ENCODE data around the gene METTL3. TPM values are rescaled to one million over a fixed set of nuclear protein-coding genes. Genes with fewer than 3 reads are reported as not detected.
A peak's percentile ranks its signal among the peaks of the same experiment; 100 is the strongest.

METTL3 gene
- total and polyA plus RNA-seq, 2 of the 4 experiments (the other 2 are of a cell fraction) = 90.6 to 109 TPM

GRCh38 chr14:21521501-21521900, 10.4 kb upstream of the METTL3 start:
- Histone ChIP-seq H3K23ac (ENCODE audit: low read depth, low read length) (no peak overlapping the region), H2BK20ac (ENCODE audit: low read depth, low read length) (no peak overlapping the region), H2AFZ (replicated peaks; ENCODE audit: low read length, poor library complexity) (peak overlapping the region; percentile 60), H2BK5ac (ENCODE audit: low read depth, low read length, poor library complexity, severe bottlenecking) (no peak overlapping the region), H4K20me1 (ENCODE audit: insufficient read depth, low read length) (no peaks in the 10 kb centered on the region; the same call in 1 of the 2 replicates), H3K4me2 (ENCODE audit: low read depth, low read length) (no peak overlapping the region), H2BK15ac (ENCODE audit: low read depth, low read length) (no peak overlapping the region), H2AK9ac (replicated peaks; ENCODE audit: low read depth, low read length, poor library complexity) (no peak overlapping the region), H3K9ac (ENCODE audit: low read depth, low read length) (no peak overlapping the region), H4K5ac (ENCODE audit: low read depth, low read length) (no peak overlapping the region), H3K79me1 (ENCODE audit: low read depth in 1 of 2, low read length in 2 of 2) (peaks cover 0 to 19% of the 10 kb centered on the region in 2 experiments; a peak in 2 of 4 replicates), H2AK5ac (ENCODE audit: low read depth, low read length) (no peak overlapping the region), H3K9me1 (ENCODE audit: insufficient read depth, low read length) (peaks cover 4% of the 10 kb centered on the region), H3K4me3 (ENCODE audit: insufficient read depth, low read depth, low read length) (no peak overlapping the region), H3K27ac (ENCODE audit: insufficient read depth, low read length) (no peak overlapping the region), H3K56ac (ENCODE audit: extremely low read depth, insufficient read depth, low read length) (no peak overlapping the region), H3K18ac (ENCODE audit: low read depth, low read length) (no peak overlapping the region), H3K9me3 (ENCODE audit: control insufficient read depth, insufficient read depth, low read length) (no peaks in the 10 kb centered on the region), H3K27me3 (ENCODE audit: control insufficient read depth, insufficient read depth, low read length) (no peaks in the 10 kb centered on the region), H3K36me3 (ENCODE audit: control insufficient read depth, insufficient read depth, low read length) (peaks cover 15% of the 10 kb centered on the region; the same call in 1 of the 2 replicates), H3K4ac (ENCODE audit: low read depth, low read length) (no peak overlapping the region), H2BK120ac (ENCODE audit: low read depth, low read length) (no peak overlapping the region), H3K4me1 (ENCODE audit: control insufficient read depth, insufficient read depth, low read length) (peaks cover 4% of the 10 kb centered on the region), H4K91ac (ENCODE audit: insufficient read depth, low read depth, low read length) (no peak overlapping the region), H3K14ac (replicated peaks; ENCODE audit: low read depth, low read length) (no peak overlapping the region), H4K8ac (ENCODE audit: low read depth in 2 of 2, low read length in 2 of 2) (no peak overlapping the region)
- no TSS peak for BruUV-seq (replicated peaks)
- in situ Hi-C loops (cut with MboI; ENCODE audit: low sequenced_read_pairs) (no loop called here), intact Hi-C loops (cut with micrococcal nuclease) (no loop called here), dilution Hi-C loops (cut with HindIII; ENCODE audit: low sequenced_read_pairs, unreplicated experiment) (no loop called here)
- DNase-seq (peak; percentile 57), ATAC-seq (ENCODE audit: low read depth) (no peak)
- ChIA-PET POLR2A (ENCODE audit: unreplicated experiment) (interaction anchor here (0.5 to 0.7 kb wide), 2 partner anchors 10 to 251 kb away, joined by 3 to 4 read pairs; partner anchors contain the start of gene METTL3), CTCF (no interaction called here)
- 70% methylated on average over 1 of the region's 2 CpGs; no CpG with 5 or more reads in 1 of the 2 experiments for WGBS, 2 experiments (ENCODE audit: extremely low coverage in 2 of 2, insufficient read length in 1 of 2)
- no peak for TF ChIP-seq CEBPB (IDR thresholded peaks at IDR 0.05; ENCODE audit: low read depth, low read length)
- no peak for TF ChIP-seq BHLHE40 (IDR thresholded peaks at IDR 0.05; ENCODE audit: low read depth, low read length)
- TF ChIP-seq RFX5 (IDR thresholded peaks at IDR 0.05; ENCODE audit: low read depth, low read length) = no peak
- TF ChIP-seq SMC3 (IDR thresholded peaks at IDR 0.05; ENCODE audit: low read depth, low read length) = no peak
- no peak for TF ChIP-seq RCOR1 (IDR thresholded peaks at IDR 0.05; ENCODE audit: insufficient replicate concordance, low read length)
- no peak for TF ChIP-seq FOS (IDR thresholded peaks at IDR 0.05; ENCODE audit: low read depth, low read length)
- TF ChIP-seq, protein P1, sequence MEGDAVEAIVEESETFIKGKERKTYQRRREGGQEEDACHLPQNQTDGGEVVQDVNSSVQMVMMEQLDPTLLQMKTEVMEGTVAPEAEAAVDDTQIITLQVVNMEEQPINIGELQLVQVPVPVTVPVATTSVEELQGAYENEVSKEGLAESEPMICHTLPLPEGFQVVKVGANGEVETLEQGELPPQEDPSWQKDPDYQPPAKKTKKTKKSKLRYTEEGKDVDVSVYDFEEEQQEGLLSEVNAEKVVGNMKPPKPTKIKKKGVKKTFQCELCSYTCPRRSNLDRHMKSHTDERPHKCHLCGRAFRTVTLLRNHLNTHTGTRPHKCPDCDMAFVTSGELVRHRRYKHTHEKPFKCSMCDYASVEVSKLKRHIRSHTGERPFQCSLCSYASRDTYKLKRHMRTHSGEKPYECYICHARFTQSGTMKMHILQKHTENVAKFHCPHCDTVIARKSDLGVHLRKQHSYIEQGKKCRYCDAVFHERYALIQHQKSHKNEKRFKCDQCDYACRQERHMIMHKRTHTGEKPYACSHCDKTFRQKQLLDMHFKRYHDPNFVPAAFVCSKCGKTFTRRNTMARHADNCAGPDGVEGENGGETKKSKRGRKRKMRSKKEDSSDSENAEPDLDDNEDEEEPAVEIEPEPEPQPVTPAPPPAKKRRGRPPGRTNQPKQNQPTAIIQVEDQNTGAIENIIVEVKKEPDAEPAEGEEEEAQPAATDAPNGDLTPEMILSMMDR (conservative IDR thresholded peaks at IDR 0.05; ENCODE audit: low read depth, low read length) = no peak
- TF ChIP-seq NFE2L2 (IDR thresholded peaks at IDR 0.05; ENCODE audit: low read depth, low read length) = no peak
- TF ChIP-seq RAD21 (IDR thresholded peaks at IDR 0.05; ENCODE audit: low read length) = no peak
- TF ChIP-seq, protein P2, sequence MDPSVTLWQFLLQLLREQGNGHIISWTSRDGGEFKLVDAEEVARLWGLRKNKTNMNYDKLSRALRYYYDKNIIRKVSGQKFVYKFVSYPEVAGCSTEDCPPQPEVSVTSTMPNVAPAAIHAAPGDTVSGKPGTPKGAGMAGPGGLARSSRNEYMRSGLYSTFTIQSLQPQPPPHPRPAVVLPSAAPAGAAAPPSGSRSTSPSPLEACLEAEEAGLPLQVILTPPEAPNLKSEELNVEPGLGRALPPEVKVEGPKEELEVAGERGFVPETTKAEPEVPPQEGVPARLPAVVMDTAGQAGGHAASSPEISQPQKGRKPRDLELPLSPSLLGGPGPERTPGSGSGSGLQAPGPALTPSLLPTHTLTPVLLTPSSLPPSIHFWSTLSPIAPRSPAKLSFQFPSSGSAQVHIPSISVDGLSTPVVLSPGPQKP (IDR thresholded peaks at IDR 0.05; ENCODE audit: borderline replicate concordance, low read depth, low read length) = no peak
- TF ChIP-seq MAZ (IDR thresholded peaks at IDR 0.05; ENCODE audit: borderline replicate concordance, low read depth, low read length) = no peak
- TF ChIP-seq, protein P3, sequence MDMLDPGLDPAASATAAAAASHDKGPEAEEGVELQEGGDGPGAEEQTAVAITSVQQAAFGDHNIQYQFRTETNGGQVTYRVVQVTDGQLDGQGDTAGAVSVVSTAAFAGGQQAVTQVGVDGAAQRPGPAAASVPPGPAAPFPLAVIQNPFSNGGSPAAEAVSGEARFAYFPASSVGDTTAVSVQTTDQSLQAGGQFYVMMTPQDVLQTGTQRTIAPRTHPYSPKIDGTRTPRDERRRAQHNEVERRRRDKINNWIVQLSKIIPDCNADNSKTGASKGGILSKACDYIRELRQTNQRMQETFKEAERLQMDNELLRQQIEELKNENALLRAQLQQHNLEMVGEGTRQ (IDR thresholded peaks at IDR 0.05; ENCODE audit: low read depth, low read length) = no peak
- TF ChIP-seq POLR2A (IDR thresholded peaks at IDR 0.05; ENCODE audit: low read depth, low read length) = no peak
